Measurements from ENCODE around the gene CAMK1G.
A peak's percentile ranks its signal among the peaks of the same experiment; 100 is the strongest.

The CAMK1G gene

DNA sequence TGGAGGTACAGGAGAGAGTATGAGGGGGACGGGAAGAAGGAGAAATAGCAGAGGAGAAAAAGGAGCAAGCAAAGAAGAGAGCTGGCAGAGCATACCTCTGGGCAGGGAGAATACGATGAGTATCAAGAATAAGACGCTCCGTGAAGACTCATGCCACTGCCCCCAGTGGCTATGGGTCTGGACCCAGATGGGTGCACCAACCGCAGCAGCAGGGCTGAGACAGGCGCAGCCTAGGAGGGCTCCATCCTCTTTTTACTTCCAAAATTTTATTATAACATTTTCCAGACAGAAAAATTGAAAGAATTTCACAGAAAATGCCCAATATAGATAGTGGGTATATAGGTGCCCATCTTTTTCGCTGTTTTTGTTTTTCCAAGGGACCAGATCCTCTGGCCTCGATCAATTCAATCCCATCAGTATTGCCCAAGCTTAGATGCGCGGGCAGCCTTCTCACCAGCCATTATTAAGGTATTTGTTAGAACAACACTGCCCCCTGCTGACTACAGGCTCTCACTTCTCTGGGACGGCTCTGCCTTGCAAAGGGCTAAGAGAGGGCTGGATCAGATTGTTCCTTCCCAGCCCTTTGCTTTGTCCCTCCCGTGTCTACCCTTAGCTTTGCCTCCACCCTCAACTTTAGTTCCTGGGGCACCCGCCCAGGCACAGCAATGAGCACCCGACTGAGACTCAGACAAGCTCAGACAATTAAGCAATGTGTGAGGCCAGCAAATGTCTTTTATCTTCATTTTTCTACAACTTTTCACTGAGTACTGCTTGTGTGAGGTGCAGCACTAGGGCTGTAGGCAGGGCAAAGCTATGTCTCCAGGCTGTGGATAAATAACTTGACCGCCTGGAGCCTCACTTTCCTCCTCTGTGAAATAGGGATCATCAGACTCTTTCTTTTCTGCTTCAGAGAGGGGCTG, 17.5 kb upstream of the CAMK1G start:
- TF ChIP-seq, protein P1, sequence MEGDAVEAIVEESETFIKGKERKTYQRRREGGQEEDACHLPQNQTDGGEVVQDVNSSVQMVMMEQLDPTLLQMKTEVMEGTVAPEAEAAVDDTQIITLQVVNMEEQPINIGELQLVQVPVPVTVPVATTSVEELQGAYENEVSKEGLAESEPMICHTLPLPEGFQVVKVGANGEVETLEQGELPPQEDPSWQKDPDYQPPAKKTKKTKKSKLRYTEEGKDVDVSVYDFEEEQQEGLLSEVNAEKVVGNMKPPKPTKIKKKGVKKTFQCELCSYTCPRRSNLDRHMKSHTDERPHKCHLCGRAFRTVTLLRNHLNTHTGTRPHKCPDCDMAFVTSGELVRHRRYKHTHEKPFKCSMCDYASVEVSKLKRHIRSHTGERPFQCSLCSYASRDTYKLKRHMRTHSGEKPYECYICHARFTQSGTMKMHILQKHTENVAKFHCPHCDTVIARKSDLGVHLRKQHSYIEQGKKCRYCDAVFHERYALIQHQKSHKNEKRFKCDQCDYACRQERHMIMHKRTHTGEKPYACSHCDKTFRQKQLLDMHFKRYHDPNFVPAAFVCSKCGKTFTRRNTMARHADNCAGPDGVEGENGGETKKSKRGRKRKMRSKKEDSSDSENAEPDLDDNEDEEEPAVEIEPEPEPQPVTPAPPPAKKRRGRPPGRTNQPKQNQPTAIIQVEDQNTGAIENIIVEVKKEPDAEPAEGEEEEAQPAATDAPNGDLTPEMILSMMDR (IDR thresholded peaks at IDR 0.05) = peak; percentile 92
- no peak for TF ChIP-seq ZFX (IDR thresholded peaks at IDR 0.05; ENCODE audit: borderline replicate concordance)
- no peak overlapping the region for H3K27ac ChIP-seq

DNA sequence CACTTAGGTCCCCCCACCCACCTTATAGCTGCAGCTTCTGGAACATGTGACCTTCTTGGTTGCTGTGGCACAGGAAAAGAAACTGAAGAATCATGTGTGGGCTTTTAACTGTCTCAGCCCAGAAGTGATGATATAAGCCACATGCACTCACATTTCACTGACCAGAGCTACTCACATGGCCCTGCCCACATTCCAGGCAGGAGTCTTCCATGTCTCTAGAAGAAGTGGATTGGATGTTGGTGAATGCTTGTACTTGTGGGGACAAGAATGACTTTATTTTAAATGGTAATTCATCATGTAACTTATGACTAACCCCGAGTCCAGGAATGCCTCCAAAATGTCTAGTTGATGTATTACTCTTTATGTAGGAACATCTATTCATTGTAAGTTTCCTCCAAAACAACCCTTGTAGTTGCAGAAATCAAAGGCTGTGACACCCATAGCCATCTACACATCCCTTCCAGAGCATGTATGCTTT, 15.8 kb upstream of the CAMK1G start:
- TF ChIP-seq ZFX (IDR thresholded peaks at IDR 0.05; ENCODE audit: borderline replicate concordance) = no peak
- TF ChIP-seq, protein P1 (IDR thresholded peaks at IDR 0.05) = no peak
- no peak overlapping the region for H3K27ac ChIP-seq

DNA sequence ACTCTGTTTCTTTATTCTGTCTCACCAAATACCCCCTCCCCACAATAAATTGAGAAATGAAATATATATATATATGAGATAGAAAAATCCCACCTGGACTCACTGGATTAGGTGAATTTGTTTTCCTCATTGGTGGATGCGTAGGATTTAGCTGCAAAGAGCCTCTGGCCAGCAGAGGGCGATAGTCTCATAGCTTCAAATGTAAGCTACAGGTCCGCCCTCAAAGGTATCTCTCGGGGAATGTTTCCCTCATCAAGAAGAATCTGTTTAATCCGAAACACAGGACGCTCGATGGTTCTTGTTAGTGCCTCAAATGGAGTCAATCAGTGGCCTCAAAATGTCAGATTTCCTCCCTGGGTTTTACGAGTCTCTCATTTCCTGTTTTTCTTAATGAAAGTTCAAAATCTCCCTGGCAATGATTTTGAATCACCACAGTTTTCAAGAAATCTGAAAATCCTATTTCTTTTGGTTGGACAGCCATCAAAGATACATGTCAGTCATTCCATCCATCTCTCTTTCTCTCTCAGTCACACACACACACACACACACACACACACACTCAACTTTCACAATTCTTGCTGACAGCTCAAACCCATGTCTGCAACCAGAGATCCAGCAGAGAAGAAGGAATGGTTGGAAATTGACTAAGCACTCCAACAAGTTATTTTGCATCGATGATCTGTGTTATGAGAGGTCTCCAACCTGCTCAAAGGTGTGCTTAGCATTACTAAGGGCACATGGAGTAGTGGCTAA, 13.9 kb upstream of the CAMK1G start:
- TF ChIP-seq, protein P1 (IDR thresholded peaks at IDR 0.05) = peak; percentile 99
- no peak for TF ChIP-seq ZFX (IDR thresholded peaks at IDR 0.05; ENCODE audit: borderline replicate concordance)

DNA sequence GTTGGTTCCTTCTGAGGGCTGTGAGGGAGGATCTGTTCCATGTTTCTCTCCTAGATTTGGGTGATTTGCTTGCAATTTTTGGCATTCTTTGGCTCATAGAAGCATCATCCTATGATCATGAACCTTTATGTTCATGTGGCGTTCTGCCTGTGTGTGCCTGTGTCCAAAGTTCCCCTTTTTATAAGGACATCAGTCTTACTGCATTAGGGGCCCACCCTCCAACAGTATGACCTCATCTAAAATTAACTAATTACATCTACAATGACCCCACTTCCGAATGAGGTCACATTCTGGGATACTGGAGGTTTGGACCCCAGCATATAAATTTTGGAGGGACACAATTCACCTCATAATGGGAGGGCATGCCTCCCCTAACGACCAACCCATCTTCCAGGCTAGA, 12.8 kb upstream of the CAMK1G start:
- TF ChIP-seq, protein P1 (IDR thresholded peaks at IDR 0.05) = no peak
- no peak for TF ChIP-seq ZFX (IDR thresholded peaks at IDR 0.05; ENCODE audit: borderline replicate concordance)
- H3K27ac ChIP-seq = no peak overlapping the region

More for the DNA sequence above, 13.9 kb upstream of the CAMK1G start:
- no peak overlapping the region for H3K27ac ChIP-seq

DNA sequence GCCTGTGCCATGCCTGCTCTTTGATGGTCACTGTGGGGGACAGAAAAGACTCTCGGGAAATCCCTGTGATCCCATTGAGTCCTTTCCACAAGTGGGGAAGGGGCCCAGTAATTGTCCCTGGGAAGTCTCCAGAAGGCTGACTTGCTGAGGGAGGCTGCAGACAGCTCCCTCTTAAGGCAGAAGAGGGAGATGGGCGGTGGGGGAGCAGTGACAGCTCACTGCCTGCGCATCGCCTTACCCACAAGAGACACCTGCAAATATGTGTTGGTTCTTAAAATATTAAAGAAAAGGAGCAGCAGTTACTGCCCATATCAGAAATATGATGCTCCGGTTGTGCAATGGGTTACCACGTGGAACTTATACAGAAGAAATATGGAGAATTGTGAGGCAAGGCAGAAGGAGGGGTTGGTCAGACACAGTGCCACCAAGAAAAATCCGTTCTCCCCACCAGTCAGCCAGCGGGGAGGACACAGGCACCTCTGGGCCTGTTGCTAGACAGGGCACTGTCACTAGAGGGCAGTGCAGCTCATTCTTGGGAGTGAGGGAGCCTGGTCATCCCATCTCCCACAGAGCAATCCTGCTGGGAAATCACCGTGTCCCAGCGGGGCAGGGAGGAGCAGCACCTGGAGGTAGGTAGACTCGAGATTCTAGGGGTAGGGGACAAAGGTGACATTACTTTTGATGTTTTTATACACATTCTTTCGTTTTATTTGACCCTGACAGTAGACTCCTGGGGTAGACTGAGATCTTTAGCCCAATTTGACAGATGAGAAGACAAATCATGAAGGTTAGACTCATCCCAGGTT, 6.9 kb upstream of the CAMK1G start:
- TF ChIP-seq, protein P1 (IDR thresholded peaks at IDR 0.05) = peak; percentile 99
- no peak for TF ChIP-seq ZFX (IDR thresholded peaks at IDR 0.05; ENCODE audit: borderline replicate concordance)
- no peak overlapping the region for H3K27ac ChIP-seq

DNA sequence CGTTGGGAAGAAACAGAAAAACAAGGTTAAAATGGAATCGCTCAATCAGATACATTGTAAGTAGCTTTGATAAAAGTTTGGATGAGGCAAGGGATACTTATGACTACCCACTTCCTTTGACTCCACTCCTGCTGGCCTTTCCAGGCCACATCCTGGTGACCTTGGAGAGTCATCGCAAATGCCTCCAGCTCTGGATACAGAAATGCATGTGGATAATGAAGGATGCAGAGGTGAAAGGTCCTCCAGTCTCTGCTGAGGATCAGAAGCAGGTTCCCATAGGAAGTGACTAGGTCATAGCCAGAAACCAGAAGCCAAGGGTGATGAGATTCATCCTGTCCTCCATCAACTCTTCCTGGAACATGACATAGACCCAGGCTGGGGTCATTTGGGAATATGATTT, 6.2 kb upstream of the CAMK1G start:
- no peak overlapping the region for H3K27ac ChIP-seq
- TF ChIP-seq ZFX (IDR thresholded peaks at IDR 0.05; ENCODE audit: borderline replicate concordance) = no peak
- TF ChIP-seq, protein P1 (IDR thresholded peaks at IDR 0.05) = no peak
